HG03280 (cell line): Measurements from ENCODE around the gene SERF2.
"Not testable (repeated sequence)": the region's sequence is repeated elsewhere in the genome, so short reads cannot be mapped to it uniquely, and the experiment has no call there.

ENCODE experiments used
- ATAC-seq: cut with Tn5 transposase; IDR thresholded peaks from one replicate; pipeline ENCODE4 v1.9.1; 2021; ENCODE audit warnings: mild to moderate bottlenecking, moderate library complexity; ENCODE audit not compliant: unreplicated experiment

SERF2 gene

GRCh38 chr15:43793647-43794046 is 1.5 kb downstream of the SERF2 start:
- ATAC-seq = no peak

GRCh38 chr15:43794269-43795037 is 2.3 kb downstream of the SERF2 start:
- no peak for ATAC-seq

- no peak for ATAC-seq
Measured at GRCh38 chr15:43795197-43795596, 3.1 kb downstream of the SERF2 start.

- ATAC-seq = no peak
Measured at GRCh38 chr15:43795997-43796396, 3.9 kb downstream of the SERF2 start.

- ATAC-seq = no peak
Measured at GRCh38 chr15:43796566-43796965, 4.4 kb downstream of the SERF2 start.

- ATAC-seq = no peak
Measured at GRCh38 chr15:43799209-43799944, 7.3 kb downstream of the SERF2 start.

- ATAC-seq = no peak
Measured at GRCh38 chr15:43799945-43800285, 7.8 kb downstream of the SERF2 start, which contains the start of gene SERINC4. Gene SERINC4, minus strand, starts transcription at chr15:43800220. Its CDS starts 234 bp downstream, at chr15:43799986.

GRCh38 chr15:43800286-43801141 is 8.4 kb downstream of the SERF2 start, which contains the start of gene HYPK:
Gene HYPK, plus strand, starts transcription at chr15:43800599. Its CDS starts 24 bp downstream, at chr15:43800623.
- ATAC-seq = peak; percentile 90

GRCh38 chr15:43802676-43803075 is 10.6 kb downstream of the SERF2 start:
- ATAC-seq = not testable (repeated sequence)

GRCh38 chr15:43808435-43808950 is 16.4 kb downstream of the SERF2 start:
- ATAC-seq = no peak

- ATAC-seq = no peak
Measured at GRCh38 chr15:43808960-43809678, 17.0 kb downstream of the SERF2 start.

GRCh38 chr15:43815064-43815463 is 22.9 kb downstream of the SERF2 start:
- not testable (repeated sequence) for ATAC-seq

- no peak for ATAC-seq
Measured at GRCh38 chr15:43821505-43821904, 29.4 kb downstream of the SERF2 start.

GRCh38 chr15:43824302-43825246 is 32.5 kb downstream of the SERF2 start, which contains the start of gene MFAP1:
Gene MFAP1, minus strand, starts transcription at chr15:43824690. Its CDS starts 121 bp downstream, at chr15:43824569.
- peak; percentile 72 for ATAC-seq

- not testable (repeated sequence) for ATAC-seq
Measured at GRCh38 chr15:43825305-43825704, 33.2 kb downstream of the SERF2 start.

- no peak for ATAC-seq
Measured at GRCh38 chr15:43826029-43826507, 33.9 kb downstream of the SERF2 start.

- ATAC-seq = peak; percentile 51
Measured at GRCh38 chr15:43826508-43827341, 34.6 kb downstream of the SERF2 start, which contains the start of gene WDR76. Gene WDR76, plus strand, starts transcription at chr15:43827002. Its CDS starts 31 bp downstream, at chr15:43827033.
